WTC11 (cell line): ENCODE data around the gene SLC18A2. TPM values are rescaled to one million over a fixed set of nuclear protein-coding genes. Genes with fewer than 3 reads are reported as not detected.

Experiments used
- ATAC-seq: fragments of 200-7000 bp; cut with Tn5 transposase; 2 replicates; pipeline ENCODE4 v1.10.0; 2021; ENCODE audit warnings: mild to moderate bottlenecking, moderate library complexity
- CTCF ChIA-PET: fragments of 300-600 bp; sonication (Branson Sonifier 250); formaldehyde crosslinking; loops from one replicate; lab custom pipeline; 2021; ENCODE audit warnings: antibody characterized with exemption; lab: Charles Lee
- POLR2A ChIA-PET: fragments of 350-600 bp; sonication (Branson Sonifier 250); formaldehyde crosslinking; loops from one replicate; lab custom pipeline; 2021; ENCODE audit warnings: antibody characterized with exemption; lab: Charles Lee
- DNase-seq: peaks from one replicate; pipeline ENCODE4 v3.0.0; 2021; ENCODE audit warnings: low spot score
- H3K27ac Mint-ChIP-seq: 2 replicates; pipeline ENCODE4 v1.8.0; 2021; ENCODE audit warnings: mixed read lengths
- H3K27me3 Mint-ChIP-seq: 2 replicates; pipeline ENCODE4 v1.8.0; 2021; ENCODE audit warnings: low read depth, mild to moderate bottlenecking, moderate library complexity, mixed read lengths
- H3K36me3 Mint-ChIP-seq: 2 replicates; pipeline ENCODE4 v1.8.0; 2021; ENCODE audit warnings: mixed read lengths
- H3K4me1 Mint-ChIP-seq: 2 replicates; pipeline ENCODE4 v1.8.0; 2022; ENCODE audit warnings: mixed read lengths
- H3K4me3 Mint-ChIP-seq: 2 replicates; pipeline ENCODE4 v1.8.0; 2021; ENCODE audit warnings: mild to moderate bottlenecking, moderate library complexity, mixed read lengths
- H3K9me3 Mint-ChIP-seq: 2 replicates; pipeline ENCODE4 v1.8.0; 2021; ENCODE audit warnings: mixed read lengths
- ATF2 ChIP-seq: sonication (generic); formaldehyde crosslinking; IDR thresholded peaks from 2 replicates; pipeline ENCODE4 v1.8.1; 2022; ENCODE audit warnings: low read depth, missing genetic modification reagents, borderline replicate concordance
- ATF6 ChIP-seq: sonication (generic); formaldehyde crosslinking; IDR thresholded peaks from 2 replicates; pipeline ENCODE4 v1.8.1; 2023; ENCODE audit warnings: mild to moderate bottlenecking, missing genetic modification reagents
- CREM ChIP-seq: sonication (generic); formaldehyde crosslinking; IDR thresholded peaks from 2 replicates; pipeline ENCODE4 v1.8.1; 2022; ENCODE audit warnings: mild to moderate bottlenecking, missing genetic modification reagents, moderate library complexity
- ELF4 ChIP-seq: sonication (generic); formaldehyde crosslinking; IDR thresholded peaks from 2 replicates; pipeline ENCODE4 v1.8.1; 2022; ENCODE audit warnings: low read depth, mild to moderate bottlenecking, moderate library complexity, missing genetic modification reagents
- FOXJ3 ChIP-seq: sonication (generic); formaldehyde crosslinking; IDR thresholded peaks from 2 replicates; pipeline ENCODE4 v1.9.0; 2021; ENCODE audit warnings: missing genetic modification reagents, mild to moderate bottlenecking, borderline replicate concordance
- MLX ChIP-seq: sonication (generic); formaldehyde crosslinking; IDR thresholded peaks from 2 replicates; pipeline ENCODE4 v1.8.1; 2023; ENCODE audit warnings: mild to moderate bottlenecking, missing genetic modification reagents, moderate library complexity
- NFE2L1 ChIP-seq: sonication (generic); formaldehyde crosslinking; IDR thresholded peaks from 2 replicates; pipeline ENCODE4 v1.8.1; 2023; ENCODE audit warnings: missing genetic modification reagents
- SP1 ChIP-seq: sonication (generic); formaldehyde crosslinking; conservative IDR thresholded peaks from 2 replicates; pipeline ENCODE4 v1.8.1; 2022; ENCODE audit warnings: missing genetic modification reagents
- TCF7 ChIP-seq: sonication (generic); formaldehyde crosslinking; IDR thresholded peaks from 2 replicates; pipeline ENCODE4 v1.8.0; 2022; ENCODE audit warnings: mild to moderate bottlenecking, low read depth, missing genetic modification reagents, moderate library complexity
- USF1 ChIP-seq: sonication (generic); formaldehyde crosslinking; IDR thresholded peaks from 2 replicates; pipeline ENCODE4 v1.8.0; 2022; ENCODE audit warnings: mild to moderate bottlenecking, missing genetic modification reagents
- ZBTB43 ChIP-seq: sonication (generic); formaldehyde crosslinking; IDR thresholded peaks from 2 replicates; pipeline ENCODE4 v1.8.1; 2023; ENCODE audit warnings: mild to moderate bottlenecking, missing genetic modification reagents
- ZMAT4 ChIP-seq: fragments of 250-450 bp; sonication (Bioruptor Pico); IDR thresholded peaks from 2 replicates; pipeline ENCODE4 v1.9.0; 2021; ENCODE audit warnings: mild to moderate bottlenecking
- ZNF423 ChIP-seq: fragments of 250-450 bp; sonication (Bioruptor Pico); IDR thresholded peaks from 2 replicates; pipeline ENCODE4 v2.1.2; 2022; ENCODE audit warnings: mild to moderate bottlenecking, moderate library complexity
- ZNF512 ChIP-seq: sonication (generic); formaldehyde crosslinking; IDR thresholded peaks from 2 replicates; pipeline ENCODE4 v1.8.1; 2022; ENCODE audit warnings: missing genetic modification reagents, borderline replicate concordance
- total RNA-seq: library from RNA; stranded (reverse); gene quantifications from 3 replicates; pipeline ENCODE4 v1.2.3, GENCODE V29; 2021

SLC18A2 gene
- total RNA-seq, 1 experiment from 2014 or later: 5.9 TPM

- TF ChIP-seq ZMAT4: no peak
- no peak for TF ChIP-seq ATF2 (CRISPR knock-in tag)
- no peak for TF ChIP-seq FOXJ3
- no peak for TF ChIP-seq MLX (CRISPR knock-in tag)
- TF ChIP-seq CREM (CRISPR knock-in tag): no peak
- TF ChIP-seq ATF6 (CRISPR knock-in tag): no peak
- no peak for TF ChIP-seq NFE2L1 (CRISPR knock-in tag)
- TF ChIP-seq ELF4 (CRISPR knock-in tag): no peak
- no peak for TF ChIP-seq TCF7 (CRISPR knock-in tag)
- TF ChIP-seq SP1 (CRISPR knock-in tag): no peak; the same call in 1 of the 2 replicates
- no peak for TF ChIP-seq ZNF512 (CRISPR knock-in tag)
Measured at GRCh38 chr10:117239721-117240620, 943 bp upstream of the SLC18A2 start (continued).

GRCh38 chr10:117241541-117242462, 888 bp downstream of the SLC18A2 start:
- ChIA-PET CTCF (interaction anchor here (0.8 to 5.5 kb wide), 7 partner anchors 15 to 201 kb away, joined by 3 to 56 read pairs (median 5); no protein-coding TSS in a partner anchor), POLR2A (interaction anchor here (0.7 to 1.1 kb wide), 2 partner anchors 127 to 423 kb away, joined by 3 to 7 read pairs; no protein-coding TSS in a partner anchor)
- peaks cover 35% of the 10 kb centered on the region for H3K27me3 Mint-ChIP-seq

More at GRCh38 chr10:117241541-117242462, 888 bp downstream of the SLC18A2 start:
- peak; percentile 47 for DNase-seq
- ATAC-seq: peak; percentile 58
- TF ChIP-seq USF1 (CRISPR knock-in tag): no peak
- 0 out of 2 replicates have a peak, but pooled peaks have one; percentile 2 for TF ChIP-seq ZBTB43 (CRISPR knock-in tag)
- TF ChIP-seq ZNF423 (CRISPR knock-in tag): no peak
- no peak overlapping the region for H3K27ac Mint-ChIP-seq
- H3K9me3 Mint-ChIP-seq: no peaks in the 10 kb centered on the region
- peaks cover 4% of the 10 kb centered on the region; the same call in 1 of the 2 replicates for H3K36me3 Mint-ChIP-seq
- peaks cover 7% of the 10 kb centered on the region for H3K4me1 Mint-ChIP-seq
- peak overlapping the region; percentile 68 for H3K4me3 Mint-ChIP-seq
